GM19035 (cell line): ENCODE results near the gene C2orf66.

Experiments used
- ATAC-seq: cut with Tn5 transposase; IDR thresholded peaks from one replicate; pipeline ENCODE4 v1.9.1; 2021; ENCODE audit not compliant: unreplicated experiment

Gene C2orf66

GRCh38 chr2:196767101-196767500 is 42.1 kb downstream of the C2orf66 start:
- ATAC-seq: no peak

DNA sequence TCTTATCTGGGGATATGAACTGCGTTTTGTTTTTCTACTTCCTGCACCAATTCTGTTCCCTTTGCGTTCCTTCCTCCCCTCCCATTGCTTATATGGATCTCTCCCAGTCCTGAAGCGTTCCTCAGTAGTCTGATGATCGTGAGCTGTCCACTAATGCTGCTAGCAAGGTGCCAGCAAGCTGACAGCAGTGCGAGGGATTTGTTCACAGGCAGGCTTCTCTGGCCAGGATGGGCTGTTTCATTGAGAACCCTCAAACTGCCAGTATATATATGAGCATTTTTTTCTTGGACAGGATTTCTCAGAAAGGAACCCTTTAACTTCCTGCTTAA is 49.8 kb downstream of the C2orf66 start:
- no peak for ATAC-seq

- ATAC-seq: no peak
Observed at GRCh38 chr2:196758474-196759377, 50.4 kb downstream of the C2orf66 start.
